GM10266 (cell line): ENCODE data around the gene TTLL13.

Experiments used
- DNase-seq: peaks from one replicate; pipeline ENCODE4 v3.0.0; 2012; ENCODE audit errors: extremely low spot score
- CTCF ChIP-seq: IDR thresholded peaks from 2 replicates; pipeline ENCODE4 v1.5.1; 2012; ENCODE audit warnings: mild to moderate bottlenecking, low read depth; ENCODE audit not compliant: control insufficient read depth, insufficient read depth; ENCODE audit errors: missing control alignments

Gene TTLL13

GRCh38 chr15:90261811-90262210, 12.5 kb downstream of the TTLL13 start:
- TF ChIP-seq CTCF, result no peak
- no peak for DNase-seq

GRCh38 chr15:90262426-90262825, 13.1 kb downstream of the TTLL13 start:
- no peak for TF ChIP-seq CTCF
- no peak for DNase-seq

- DNase-seq, result no peak
- TF ChIP-seq CTCF, result no peak
Measured at GRCh38 chr15:90264671-90265070, 15.3 kb downstream of the TTLL13 start.

- peak; percentile 90 for DNase-seq
- TF ChIP-seq CTCF, result peak; percentile 6
Measured at GRCh38 chr15:90265271-90266060, 16.1 kb downstream of the TTLL13 start, which contains the start of gene NGRN. Gene NGRN, plus strand, starts transcription at chr15:90265672. Its CDS starts 41 bp downstream, at chr15:90265713.

GRCh38 chr15:90266061-90266431, 16.7 kb downstream of the TTLL13 start:
- DNase-seq, result peak; percentile 43
- no peak for TF ChIP-seq CTCF

- TF ChIP-seq CTCF, result no peak
- DNase-seq, result no peak
Measured at GRCh38 chr15:90266485-90266884, 17.1 kb downstream of the TTLL13 start.

GRCh38 chr15:90268415-90268814, 19.1 kb downstream of the TTLL13 start:
- no peak for TF ChIP-seq CTCF
- DNase-seq, result no peak
